ENCODE data around the gene BBS12.

Gene BBS12

DNA sequence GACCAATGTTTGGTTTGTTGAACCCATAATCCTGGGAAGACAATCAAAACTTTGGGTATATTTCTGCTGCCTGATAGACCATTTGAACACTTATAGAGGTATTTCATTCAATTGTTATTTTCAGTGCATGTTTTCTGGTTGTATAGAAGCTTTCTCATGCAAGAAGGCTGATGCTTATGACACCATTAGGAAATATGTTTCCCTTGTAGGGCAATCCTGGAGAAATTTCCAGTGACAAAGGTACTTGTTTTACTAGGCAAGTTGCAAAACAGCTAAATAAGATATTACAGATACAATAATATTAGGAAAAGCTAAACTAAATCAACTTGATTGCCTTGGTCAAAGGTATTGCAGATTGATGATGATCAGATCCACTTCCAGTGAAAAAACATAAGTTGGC is 61.3 kb downstream of the BBS12 start:
- no peak for DNase-seq (ENCODE audit: extremely low read depth in 1 of 2, low read depth in 1 of 2)

All from stimulated activated CD8-positive, alpha-beta memory T cell treated with anti-CD3 and anti-CD28 coated beads, Interleukin-7, amount 100 ng/mL, for 48 hours (primary cell).